SJCRH30 (cell line): ENCODE results near the gene PDPR. TPM values are rescaled to one million over a fixed set of nuclear protein-coding genes. Genes with fewer than 3 reads are reported as not detected.
"Not testable (repeated sequence)": the region's sequence is repeated elsewhere in the genome, so short reads cannot be mapped to it uniquely, and the experiment has no call there.

Experiments
- DNase-seq, 2 experiments: peaks; one replicate each; pipeline ENCODE4 v3.0.0-alpha.2; 2015 to 2020
- H3K27ac ChIP-seq: fragments of 250-450 bp; sonication (Bioruptor Pico); 2 replicates; pipeline ENCODE4 v1.5.1; 2020; ENCODE audit warnings: mild to moderate bottlenecking, moderate library complexity
- H3K27me3 ChIP-seq: fragments of 250-450 bp; sonication (Bioruptor Pico); 2 replicates; pipeline ENCODE4 v1.5.1; 2020; ENCODE audit warnings: mild to moderate bottlenecking, moderate library complexity
- H3K36me3 ChIP-seq: fragments of 250-450 bp; sonication (Bioruptor Pico); 2 replicates; pipeline ENCODE4 v1.5.1; 2020; ENCODE audit warnings: mild to moderate bottlenecking, moderate library complexity
- H3K4me1 ChIP-seq: fragments of 250-450 bp; sonication (Bioruptor Pico); 2 replicates; pipeline ENCODE4 v1.5.1; 2020; ENCODE audit warnings: mild to moderate bottlenecking, moderate library complexity
- H3K4me3 ChIP-seq: fragments of 250-450 bp; sonication (Bioruptor Pico); 2 replicates; pipeline ENCODE4 v1.5.1; 2020; ENCODE audit warnings: mild to moderate bottlenecking, moderate library complexity
- H3K9me3 ChIP-seq: fragments of 250-450 bp; sonication (Bioruptor Pico); replicated peaks from 2 replicates; pipeline ENCODE4 v1.5.1; 2020; ENCODE audit warnings: mild to moderate bottlenecking, moderate library complexity
- total RNA-seq: library from RNA; depleted of rRNA; stranded (reverse); fragments of >200 nt; shearing (Covaris generic); gene quantifications from 2 replicates; pipeline ENCODE4 v1.2.3, GENCODE V29; 2014

PDPR gene
- total RNA-seq, 1 experiment from 2014 or later, result 21.8 TPM

- Histone ChIP-seq H3K36me3 (peaks cover 73% of the 10 kb centered on the region), H3K9me3 (no peaks in the 10 kb centered on the region), H3K27me3 (no peaks in the 10 kb centered on the region), H3K4me3 (no peak overlapping the region), H3K27ac (no peak overlapping the region), H3K4me1 (peaks cover 8% of the 10 kb centered on the region; the same call in 1 of the 2 replicates)
- DNase-seq, result no peak
Measured at GRCh38 chr16:70151941-70152509, 37.9 kb downstream of the PDPR start.

- Histone ChIP-seq H3K27ac (no peak overlapping the region), H3K36me3 (peaks cover 80% of the 10 kb centered on the region), H3K9me3 (no peaks in the 10 kb centered on the region), H3K4me1 (peaks cover 14% of the 10 kb centered on the region; the same call in 1 of the 2 replicates), H3K27me3 (no peaks in the 10 kb centered on the region), H3K4me3 (no peak overlapping the region)
- no peak for DNase-seq
Measured at GRCh38 chr16:70152578-70153302, 38.6 kb downstream of the PDPR start.

GRCh38 chr16:70154736-70155135 is 40.6 kb downstream of the PDPR start:
- H3K27ac ChIP-seq, H3K4me3 ChIP-seq, DNase-seq, H3K9me3 ChIP-seq, H3K27me3 ChIP-seq: not testable (repeated sequence)
- Histone ChIP-seq H3K36me3 (peaks cover 94% of the 10 kb centered on the region), H3K4me1 (peaks cover 14% of the 10 kb centered on the region; the same call in 1 of the 2 replicates)

GRCh38 chr16:70156207-70156978 is 42.3 kb downstream of the PDPR start:
- peaks cover 93% of the 10 kb centered on the region for H3K36me3 ChIP-seq
- H3K9me3 ChIP-seq, result no peaks in the 10 kb centered on the region
- no peak overlapping the region for H3K4me3 ChIP-seq
- H3K27ac ChIP-seq, result no peak overlapping the region
- H3K27me3 ChIP-seq, result no peaks in the 10 kb centered on the region
- H3K4me1 ChIP-seq, result peaks cover 14% of the 10 kb centered on the region; the same call in 1 of the 2 replicates
- no peak for DNase-seq

GRCh38 chr16:70157105-70157476 is 43.0 kb downstream of the PDPR start:
- Histone ChIP-seq H3K36me3 (peaks cover 86% of the 10 kb centered on the region), H3K9me3 (no peaks in the 10 kb centered on the region), H3K27me3 (no peaks in the 10 kb centered on the region), H3K27ac (peak overlapping the region; percentile 8; the same call in 1 of the 2 replicates), H3K4me3 (no peak overlapping the region), H3K4me1 (peaks cover 14% of the 10 kb centered on the region; the same call in 1 of the 2 replicates)
- DNase-seq, result peak; percentile 86 to 90

DNA sequence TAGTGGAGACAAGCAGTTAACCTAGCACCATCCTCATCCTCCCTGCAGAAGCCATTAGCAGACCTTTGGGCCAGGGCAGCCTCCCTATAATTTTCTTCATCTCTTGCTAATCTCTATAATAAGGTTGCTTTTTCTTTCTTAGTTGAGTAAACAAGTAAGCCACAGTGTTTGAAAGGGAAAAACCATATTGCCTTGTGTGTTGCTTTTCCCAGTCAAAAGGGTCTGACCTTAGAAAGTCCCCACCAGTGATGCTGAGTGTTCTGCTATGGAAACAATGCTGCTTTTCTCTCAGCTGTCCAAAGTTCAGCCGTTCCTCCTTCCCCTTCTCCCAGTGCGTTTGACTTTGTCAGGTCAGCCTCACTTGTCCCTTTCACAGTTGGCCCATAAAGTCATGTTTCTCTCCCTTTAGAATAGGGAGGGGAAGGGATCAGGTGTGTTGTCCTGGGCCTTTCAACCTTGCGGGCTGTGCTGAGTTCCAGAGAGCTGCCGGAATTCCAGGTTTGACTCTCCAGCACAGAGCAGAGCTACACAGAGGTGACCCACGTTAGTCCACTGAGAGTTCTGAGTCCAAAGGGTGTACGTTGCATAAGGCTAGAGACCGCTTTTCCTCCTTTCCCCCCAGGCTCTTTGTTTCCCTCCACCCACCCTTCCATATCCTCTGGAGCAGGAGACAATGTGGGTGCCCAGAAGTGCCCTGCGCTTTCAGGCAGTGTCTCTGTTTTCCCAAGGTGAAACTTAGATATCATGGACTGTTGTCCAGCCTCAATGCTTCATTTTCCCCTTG is 43.5 kb downstream of the PDPR start:
- no peak for DNase-seq
- H3K36me3 ChIP-seq, result peaks cover 80% of the 10 kb centered on the region

GRCh38 chr16:70158261-70158939 is 44.3 kb downstream of the PDPR start:
- no peaks in the 10 kb centered on the region for H3K9me3 ChIP-seq
- peaks cover 73% of the 10 kb centered on the region for H3K36me3 ChIP-seq
- no peak overlapping the region for H3K27ac ChIP-seq
- H3K4me1 ChIP-seq, result peaks cover 14% of the 10 kb centered on the region; the same call in 1 of the 2 replicates
- H3K4me3 ChIP-seq, result no peak overlapping the region
- H3K27me3 ChIP-seq, result no peaks in the 10 kb centered on the region
- no peak for DNase-seq

More for the DNA sequence above, 43.5 kb downstream of the PDPR start:
- no peaks in the 10 kb centered on the region for H3K27me3 ChIP-seq
- H3K4me3 ChIP-seq, result no peak overlapping the region
- H3K27ac ChIP-seq, result peak overlapping the region; percentile 8; the same call in 1 of the 2 replicates
- peaks cover 14% of the 10 kb centered on the region; the same call in 1 of the 2 replicates for H3K4me1 ChIP-seq
- H3K9me3 ChIP-seq, result no peaks in the 10 kb centered on the region

GRCh38 chr16:70159355-70160348 is 45.5 kb downstream of the PDPR start:
- Histone ChIP-seq H3K27me3 (no peaks in the 10 kb centered on the region), H3K9me3 (no peaks in the 10 kb centered on the region), H3K4me3 (no peak overlapping the region), H3K4me1 (peaks cover 14% of the 10 kb centered on the region; the same call in 1 of the 2 replicates), H3K27ac (no peak overlapping the region), H3K36me3 (peaks cover 60% of the 10 kb centered on the region)
- DNase-seq, result no peak

DNA sequence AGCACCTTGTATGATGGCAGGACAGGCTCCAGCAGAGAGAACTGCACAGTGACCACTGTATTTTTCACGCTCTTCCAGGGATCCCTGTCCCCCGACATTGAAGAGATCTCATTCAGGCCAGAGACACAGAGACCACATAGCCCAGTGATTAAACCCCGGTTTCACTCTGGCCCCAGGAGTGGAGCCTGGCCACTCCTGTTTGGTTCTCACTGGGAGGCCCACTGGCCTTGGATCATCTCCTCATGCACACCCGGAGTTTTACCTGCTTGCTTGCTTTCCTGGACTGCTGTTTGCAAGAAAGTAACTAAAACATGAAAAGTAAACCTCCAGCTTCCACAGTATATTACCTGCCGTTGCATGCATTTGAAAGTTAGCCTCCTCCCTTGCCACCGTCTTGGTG is 46.3 kb downstream of the PDPR start:
- DNase-seq, result no peak
- Histone ChIP-seq H3K4me3 (no peak overlapping the region), H3K27ac (no peak overlapping the region), H3K36me3 (peaks cover 55% of the 10 kb centered on the region), H3K9me3 (no peaks in the 10 kb centered on the region), H3K27me3 (no peaks in the 10 kb centered on the region), H3K4me1 (peaks cover 14% of the 10 kb centered on the region; the same call in 1 of the 2 replicates)

DNA sequence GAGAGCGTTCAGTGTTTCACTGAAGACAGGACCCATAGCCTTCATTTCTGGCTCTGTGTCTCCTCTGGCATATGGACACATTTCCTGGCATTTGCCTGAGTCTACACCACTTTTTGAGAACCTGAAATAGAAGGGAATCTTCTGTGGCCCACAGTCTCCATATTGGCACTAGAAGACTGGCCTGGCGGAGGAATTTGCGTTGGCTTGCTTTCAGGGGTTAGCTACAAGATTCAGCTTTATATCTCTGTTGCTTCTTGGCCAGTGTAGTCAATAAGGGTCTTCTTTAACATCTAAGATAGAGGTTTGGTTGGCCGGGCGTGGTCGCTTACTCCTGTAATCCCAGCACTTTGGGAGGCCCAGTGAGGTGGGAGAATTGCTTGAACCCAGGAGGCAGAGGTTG is 46.7 kb downstream of the PDPR start:
- Histone ChIP-seq H3K9me3 (no peaks in the 10 kb centered on the region), H3K36me3 (peaks cover 51% of the 10 kb centered on the region), H3K27me3 (no peaks in the 10 kb centered on the region), H3K4me1 (peaks cover 14% of the 10 kb centered on the region; the same call in 1 of the 2 replicates), H3K27ac (no peak overlapping the region), H3K4me3 (no peak overlapping the region)
- no peak for DNase-seq

GRCh38 chr16:70161350-70161749 is 47.2 kb downstream of the PDPR start:
- no peaks in the 10 kb centered on the region for H3K27me3 ChIP-seq
- no peaks in the 10 kb centered on the region for H3K9me3 ChIP-seq
- no peak for DNase-seq
- H3K4me3 ChIP-seq, result no peak overlapping the region
- no peak overlapping the region for H3K27ac ChIP-seq
- H3K4me1 ChIP-seq, result peaks cover 12% of the 10 kb centered on the region; the same call in 1 of the 2 replicates
- H3K36me3 ChIP-seq, result peaks cover 46% of the 10 kb centered on the region

DNA sequence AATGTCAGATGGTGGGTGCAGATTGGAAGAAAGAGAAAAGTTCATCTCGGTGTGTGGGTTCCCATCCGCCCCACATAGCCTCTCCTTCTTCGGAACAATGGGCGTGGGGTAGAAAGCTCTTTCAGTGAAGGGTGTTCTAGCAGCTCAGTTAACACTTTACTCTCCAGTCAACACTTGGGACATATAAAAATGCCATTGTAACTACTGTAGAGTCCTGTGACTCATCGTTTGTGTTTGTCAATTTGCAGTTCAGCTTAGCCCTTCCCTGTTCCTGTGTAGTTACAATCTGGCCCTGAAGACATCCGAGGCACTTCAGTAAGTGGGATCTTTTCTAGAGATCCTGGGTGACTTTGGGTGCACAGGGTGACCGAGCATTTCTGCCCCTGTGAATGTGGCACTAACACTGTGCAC is 47.9 kb downstream of the PDPR start:
- H3K4me3 ChIP-seq, result no peak overlapping the region
- DNase-seq, result no peak

GRCh38 chr16:70163596-70163995 is 49.5 kb downstream of the PDPR start:
- no peak overlapping the region for H3K27ac ChIP-seq
- no peaks in the 10 kb centered on the region for H3K9me3 ChIP-seq
- H3K27me3 ChIP-seq, result no peaks in the 10 kb centered on the region
- no peak overlapping the region for H3K4me3 ChIP-seq
- no peaks in the 10 kb centered on the region for H3K4me1 ChIP-seq
- peaks cover 24% of the 10 kb centered on the region for H3K36me3 ChIP-seq
- no peak for DNase-seq

More for the DNA sequence above, 47.9 kb downstream of the PDPR start:
- peaks cover 5% of the 10 kb centered on the region; the same call in 1 of the 2 replicates for H3K4me1 ChIP-seq
- no peak overlapping the region for H3K27ac ChIP-seq
- H3K9me3 ChIP-seq, result no peaks in the 10 kb centered on the region
- H3K27me3 ChIP-seq, result no peaks in the 10 kb centered on the region
- peaks cover 39% of the 10 kb centered on the region for H3K36me3 ChIP-seq
